Astrocyte (in vitro differentiated cells and primary cell): ENCODE results near the gene FSTL1.

Experiments
- EZH2 ChIP-seq: IDR thresholded peaks from 2 replicates; pipeline ENCODE4 v1.6.1; 2012; ENCODE audit warnings: mild to moderate bottlenecking, low read length, inconsistent platforms; ENCODE audit not compliant: insufficient read depth
- TF ChIP-seq, protein P1 (sequence below): IDR thresholded peaks from 2 replicates; pipeline ENCODE4 v1.5.1; 2011; ENCODE audit warnings: low read depth, mild to moderate bottlenecking, inconsistent platforms, low read length, moderate library complexity; ENCODE audit not compliant: insufficient read depth

DNA sequence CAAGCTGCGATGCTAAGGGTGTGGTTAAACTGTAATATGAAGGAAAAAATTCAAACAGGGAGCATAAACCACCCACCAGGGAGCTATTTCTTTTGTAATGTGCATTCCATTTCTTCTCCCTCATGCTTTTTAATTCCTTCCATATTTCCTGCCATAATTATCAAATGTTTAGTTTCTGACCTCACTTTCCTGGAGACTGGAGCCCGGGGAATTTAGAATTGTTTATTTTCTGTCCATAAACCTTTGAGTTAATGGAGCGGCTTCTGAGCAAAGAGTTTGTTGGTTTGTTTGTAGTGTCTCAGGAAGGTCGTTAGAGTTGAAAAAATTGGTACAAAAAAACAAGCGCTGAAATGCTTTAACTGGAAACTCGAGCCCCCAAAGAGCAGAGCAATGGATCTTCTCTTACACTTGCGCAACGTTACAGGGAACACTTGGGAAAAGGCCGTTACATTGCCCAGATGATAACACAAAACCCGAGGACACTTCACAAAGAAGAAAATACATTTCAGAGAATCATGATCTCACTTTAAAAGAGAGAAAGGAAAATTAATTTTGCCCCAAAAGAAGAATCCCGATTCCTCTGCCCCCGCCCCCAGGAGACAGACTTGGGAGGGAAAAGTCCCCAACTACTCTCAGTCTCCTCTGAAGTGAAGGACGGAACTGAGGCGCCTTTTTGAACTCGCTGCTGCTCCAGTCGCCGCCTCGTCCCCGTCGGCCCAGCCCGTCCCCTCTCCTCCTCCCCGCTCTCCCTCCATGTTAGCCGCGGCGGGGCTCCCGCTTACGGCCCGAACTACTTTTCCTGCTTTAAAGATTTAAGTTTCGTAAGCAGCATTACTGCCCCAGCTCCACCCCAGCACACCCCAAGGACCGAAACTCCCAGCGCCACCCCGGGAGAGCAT, 842 bp downstream of the FSTL1 start:
- TF ChIP-seq EZH2, result no peak
- TF ChIP-seq, protein P1, sequence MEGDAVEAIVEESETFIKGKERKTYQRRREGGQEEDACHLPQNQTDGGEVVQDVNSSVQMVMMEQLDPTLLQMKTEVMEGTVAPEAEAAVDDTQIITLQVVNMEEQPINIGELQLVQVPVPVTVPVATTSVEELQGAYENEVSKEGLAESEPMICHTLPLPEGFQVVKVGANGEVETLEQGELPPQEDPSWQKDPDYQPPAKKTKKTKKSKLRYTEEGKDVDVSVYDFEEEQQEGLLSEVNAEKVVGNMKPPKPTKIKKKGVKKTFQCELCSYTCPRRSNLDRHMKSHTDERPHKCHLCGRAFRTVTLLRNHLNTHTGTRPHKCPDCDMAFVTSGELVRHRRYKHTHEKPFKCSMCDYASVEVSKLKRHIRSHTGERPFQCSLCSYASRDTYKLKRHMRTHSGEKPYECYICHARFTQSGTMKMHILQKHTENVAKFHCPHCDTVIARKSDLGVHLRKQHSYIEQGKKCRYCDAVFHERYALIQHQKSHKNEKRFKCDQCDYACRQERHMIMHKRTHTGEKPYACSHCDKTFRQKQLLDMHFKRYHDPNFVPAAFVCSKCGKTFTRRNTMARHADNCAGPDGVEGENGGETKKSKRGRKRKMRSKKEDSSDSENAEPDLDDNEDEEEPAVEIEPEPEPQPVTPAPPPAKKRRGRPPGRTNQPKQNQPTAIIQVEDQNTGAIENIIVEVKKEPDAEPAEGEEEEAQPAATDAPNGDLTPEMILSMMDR, result no peak
